Panc1 (cell line): ENCODE measurements around the gene KIAA1671.

ENCODE experiments used
- CTCF ChIP-seq: fragments of 450-650 bp; IDR thresholded peaks from 2 replicates; pipeline ENCODE4 v1.5.1; 2017; ENCODE audit warnings: mild to moderate bottlenecking
- POLR2AphosphoS5 ChIP-seq: IDR thresholded peaks from 2 replicates; pipeline ENCODE4 v1.6.1; 2012; ENCODE audit warnings: mild to moderate bottlenecking, low read depth, low read length, moderate library complexity
- TF ChIP-seq, protein P1 (sequence below), 2 experiments: IDR thresholded peaks; 2 replicates each; pipeline ENCODE4 v1.6.1; 2011 to 2012; ENCODE audit warnings: low read depth in 2 of 2, control low read depth in 1 of 2, low read length in 1 of 2, mild to moderate bottlenecking in 1 of 2, moderate library complexity in 1 of 2; ENCODE audit not compliant: insufficient read depth in 1 of 2

- TF ChIP-seq POLR2AphosphoS5 (no peak), CTCF (no peak)
- TF ChIP-seq, protein P1, sequence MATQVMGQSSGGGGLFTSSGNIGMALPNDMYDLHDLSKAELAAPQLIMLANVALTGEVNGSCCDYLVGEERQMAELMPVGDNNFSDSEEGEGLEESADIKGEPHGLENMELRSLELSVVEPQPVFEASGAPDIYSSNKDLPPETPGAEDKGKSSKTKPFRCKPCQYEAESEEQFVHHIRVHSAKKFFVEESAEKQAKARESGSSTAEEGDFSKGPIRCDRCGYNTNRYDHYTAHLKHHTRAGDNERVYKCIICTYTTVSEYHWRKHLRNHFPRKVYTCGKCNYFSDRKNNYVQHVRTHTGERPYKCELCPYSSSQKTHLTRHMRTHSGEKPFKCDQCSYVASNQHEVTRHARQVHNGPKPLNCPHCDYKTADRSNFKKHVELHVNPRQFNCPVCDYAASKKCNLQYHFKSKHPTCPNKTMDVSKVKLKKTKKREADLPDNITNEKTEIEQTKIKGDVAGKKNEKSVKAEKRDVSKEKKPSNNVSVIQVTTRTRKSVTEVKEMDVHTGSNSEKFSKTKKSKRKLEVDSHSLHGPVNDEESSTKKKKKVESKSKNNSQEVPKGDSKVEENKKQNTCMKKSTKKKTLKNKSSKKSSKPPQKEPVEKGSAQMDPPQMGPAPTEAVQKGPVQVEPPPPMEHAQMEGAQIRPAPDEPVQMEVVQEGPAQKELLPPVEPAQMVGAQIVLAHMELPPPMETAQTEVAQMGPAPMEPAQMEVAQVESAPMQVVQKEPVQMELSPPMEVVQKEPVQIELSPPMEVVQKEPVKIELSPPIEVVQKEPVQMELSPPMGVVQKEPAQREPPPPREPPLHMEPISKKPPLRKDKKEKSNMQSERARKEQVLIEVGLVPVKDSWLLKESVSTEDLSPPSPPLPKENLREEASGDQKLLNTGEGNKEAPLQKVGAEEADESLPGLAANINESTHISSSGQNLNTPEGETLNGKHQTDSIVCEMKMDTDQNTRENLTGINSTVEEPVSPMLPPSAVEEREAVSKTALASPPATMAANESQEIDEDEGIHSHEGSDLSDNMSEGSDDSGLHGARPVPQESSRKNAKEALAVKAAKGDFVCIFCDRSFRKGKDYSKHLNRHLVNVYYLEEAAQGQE (IDR thresholded peaks at IDR 0.05; ENCODE audit: insufficient read depth in 1 of 2, low read depth in 2 of 2, low read length in 1 of 2) = no peak
Observed at GRCh38 chr22:24954114-24954463, 1.6 kb downstream of the KIAA1671 start.
